ENCODE results near the gene SCARB1. TPM values are rescaled to one million over a fixed set of nuclear protein-coding genes. Genes with fewer than 3 reads are reported as not detected.
A peak's percentile ranks its signal among the peaks of the same experiment; 100 is the strongest.

The SCARB1 gene
- total RNA-seq, 1 donor from 2014 or later, result 11.9 TPM

GRCh38 chr12:124884587-124885438, 21.1 kb upstream of the SCARB1 start:
- no peak for DNase-seq (ENCODE audit: low read depth in 2 of 2)

- no peak for DNase-seq (ENCODE audit: low read depth in 2 of 2)
Measured at GRCh38 chr12:124883263-124884130, 19.8 kb upstream of the SCARB1 start.

GRCh38 chr12:124881123-124881522, 17.5 kb upstream of the SCARB1 start:
- DNase-seq (ENCODE audit: low read depth in 2 of 2), result peak; percentile 32 to 38

- peak in 1 of 2 donors; percentile 45 for DNase-seq (ENCODE audit: low read depth in 2 of 2)
Measured at GRCh38 chr12:124880335-124880734, 16.7 kb upstream of the SCARB1 start.

GRCh38 chr12:124878795-124879516, 15.3 kb upstream of the SCARB1 start:
- no peak for DNase-seq (ENCODE audit: low read depth in 2 of 2)

- no peak for DNase-seq (ENCODE audit: low read depth in 2 of 2)
Measured at GRCh38 chr12:124877423-124877822, 13.8 kb upstream of the SCARB1 start.

- DNase-seq (ENCODE audit: low read depth in 2 of 2), result no peak
Measured at GRCh38 chr12:124876171-124876570, 12.5 kb upstream of the SCARB1 start.

- DNase-seq (ENCODE audit: low read depth in 2 of 2), result no peak
Measured at GRCh38 chr12:124875803-124876132, 12.1 kb upstream of the SCARB1 start.

GRCh38 chr12:124874988-124875802, 11.5 kb upstream of the SCARB1 start:
- no peak for DNase-seq (ENCODE audit: low read depth in 2 of 2)

GRCh38 chr12:124874188-124874587, 10.5 kb upstream of the SCARB1 start:
- no peak for DNase-seq (ENCODE audit: low read depth in 2 of 2)

- no peak for DNase-seq (ENCODE audit: low read depth in 2 of 2)
Measured at GRCh38 chr12:124872068-124872719, 8.5 kb upstream of the SCARB1 start.

- no peak for DNase-seq (ENCODE audit: low read depth in 2 of 2)
Measured at GRCh38 chr12:124871297-124871696, 7.6 kb upstream of the SCARB1 start.

GRCh38 chr12:124870515-124870914, 6.9 kb upstream of the SCARB1 start:
- DNase-seq (ENCODE audit: low read depth in 2 of 2), result no peak

- DNase-seq (ENCODE audit: low read depth in 2 of 2), result no peak
Measured at GRCh38 chr12:124869059-124869665, 5.5 kb upstream of the SCARB1 start.

- no peak for DNase-seq (ENCODE audit: low read depth in 2 of 2)
Measured at GRCh38 chr12:124868252-124869058, 4.8 kb upstream of the SCARB1 start.

GRCh38 chr12:124867401-124867930, 3.8 kb upstream of the SCARB1 start:
- DNase-seq (ENCODE audit: low read depth in 2 of 2), result peak in 1 of 2 donors; percentile 31

GRCh38 chr12:124866883-124867400, 3.3 kb upstream of the SCARB1 start:
- DNase-seq (ENCODE audit: low read depth in 2 of 2), result no peak

GRCh38 chr12:124866195-124866882, 2.7 kb upstream of the SCARB1 start:
- no peak for DNase-seq (ENCODE audit: low read depth in 2 of 2)

Measured in lung microvascular endothelial cell (primary cell).